ENCODE data around the gene COBL. TPM values are rescaled to one million over a fixed set of nuclear protein-coding genes. Genes with fewer than 3 reads are reported as not detected.

COBL gene
- total and polyA plus RNA-seq, 2 of the 8 experiments (the other 6 are each of a cell fraction or from before 2014, with no cell fraction given), result 13.8 to 40.4 TPM

- H2BK120ac ChIP-seq (replicated peaks; ENCODE audit: low read depth, low read length), result no peak overlapping the region
- no peaks in the 10 kb centered on the region for H3K27me3 ChIP-seq (replicated peaks in 1 of 4; ENCODE audit: control insufficient read depth in 3 of 4, extremely low read depth in 1 of 4, insufficient read depth in 3 of 4, low read length in 3 of 4)
- H3K23me2 ChIP-seq (ENCODE audit: low read depth, low read length), result no peaks in the 10 kb centered on the region
- 98% methylated on average over 10 of the region's 10 CpGs; no CpG with 5 or more reads in 1 of the 2 experiments for WGBS, 2 experiments (ENCODE audit: extremely low coverage in 1 of 2, insufficient coverage in 1 of 2, insufficient read length in 1 of 2, insufficient replicate concordance in 2 of 2, low coverage in 1 of 2, low lambda C conversion rate in 2 of 2, missing lambda C conversion rate in 1 of 2)
- no peak overlapping the region for H4K5ac ChIP-seq (ENCODE audit: insufficient read length, low read depth, low read length)
- no peak overlapping the region for H3K27ac ChIP-seq (ENCODE audit: low read depth, low read length)
- no peak overlapping the region for H3K14ac ChIP-seq (ENCODE audit: insufficient read length)
- no peak overlapping the region for H3K4ac ChIP-seq (replicated peaks; ENCODE audit: insufficient read length, low read depth, low read length)
- H3K9me3 ChIP-seq (ENCODE audit: insufficient read depth in 2 of 2, low read depth in 1 of 2, low read length in 1 of 2), result no peaks in the 10 kb centered on the region
- DNase-seq (ENCODE audit: low read depth in 1 of 2, low spot score in 2 of 2) (no peak), FAIRE-seq (no peak)
- no peak overlapping the region for H3K56ac ChIP-seq (replicated peaks; ENCODE audit: insufficient read length, low read depth, low read length)
- no peak overlapping the region for H3K18ac ChIP-seq (ENCODE audit: extremely low read depth, low read length)
- no peak overlapping the region for H3K4me3 ChIP-seq (ENCODE audit: extremely low read depth in 1 of 4, insufficient read depth in 2 of 4, low read depth in 3 of 4, low read length in 4 of 4)
- no peak overlapping the region for H3K9ac ChIP-seq (replicated peaks in 1 of 4; ENCODE audit: extremely low read depth in 1 of 4, low read depth in 3 of 4, low read length in 3 of 4)
- H2AK5ac ChIP-seq (ENCODE audit: low read depth, low read length), result no peak overlapping the region
- peaks cover 5% of the 10 kb centered on the region; the same call in 1 of the 2 replicates for H3K79me1 ChIP-seq (ENCODE audit: low read depth, low read length)
- no peak overlapping the region for H2BK15ac ChIP-seq (ENCODE audit: low read length)
- no peak overlapping the region for H4K8ac ChIP-seq (ENCODE audit: extremely low read depth, insufficient read depth, low read length)
- peaks cover 0 to 42% of the 10 kb centered on the region in 2 experiments; a peak in 3 of 4 replicates for H3K79me2 ChIP-seq (ENCODE audit: control insufficient read depth in 1 of 2, insufficient read depth in 2 of 2, low read length in 2 of 2)
- no peak overlapping the region for H3K23ac ChIP-seq (ENCODE audit: insufficient read length)
- POLR2A ChIA-PET (ENCODE audit: partially characterized antibody), result interaction anchor here (1.0 kb wide), 1 partner anchor 10 kb away, joined by 3 read pairs; no protein-coding TSS in a partner anchor
- no peak overlapping the region for H4K91ac ChIP-seq (replicated peaks; ENCODE audit: insufficient read length, low read length)
- H4K20me1 ChIP-seq (replicated peaks in 1 of 2; ENCODE audit: control insufficient read depth in 1 of 2, insufficient read depth in 2 of 2, low read length in 2 of 2), result peaks cover 2 to 12% of the 10 kb centered on the region in 2 experiments
- H3K4me1 ChIP-seq (replicated peaks in 1 of 4; ENCODE audit: control insufficient read depth in 3 of 4, insufficient read depth in 4 of 4, low read length in 3 of 4), result peaks cover 0 to 11% (median 2%) of the 10 kb centered on the region in 4 experiments; a peak in 4 of 7 replicates
- H2BK20ac ChIP-seq (ENCODE audit: low read length), result no peak overlapping the region
- H2BK12ac ChIP-seq (ENCODE audit: low read depth, low read length), result no peak overlapping the region
- H3K36me3 ChIP-seq (ENCODE audit: control insufficient read depth in 2 of 4, insufficient read depth in 4 of 4, low read length in 3 of 4), result no peaks in the 10 kb centered on the region
- no peak overlapping the region for H2AFZ ChIP-seq (ENCODE audit: low read length)
- TF ChIP-seq TEAD4 (IDR thresholded peaks at IDR 0.05; ENCODE audit: low read depth, low read length) (no peak), USF2 (IDR thresholded peaks at IDR 0.05; ENCODE audit: low read length) (no peak), SP4 (IDR thresholded peaks at IDR 0.05; ENCODE audit: low read length) (no peak)
- no peak overlapping the region for H2BK5ac ChIP-seq (ENCODE audit: low read depth, low read length)
- H3K4me2 ChIP-seq (ENCODE audit: insufficient read depth in 1 of 2, low read depth in 2 of 2, low read length in 2 of 2), result no peak overlapping the region
- CTCF ChIA-PET (ENCODE audit: partially characterized antibody), result interaction anchor here (1.3 to 2.7 kb wide), 4 partner anchors 16 to 123 kb away, joined by 3 to 10 read pairs (median 6); no protein-coding TSS in a partner anchor
These were observed 73.0 kb downstream of the COBL start for GRCh38 chr7:51243631-51244030.
